ENCODE results near the gene PFDN4.
"Not testable (repeated sequence)": the region's sequence is repeated elsewhere in the genome, so short reads cannot be mapped to it uniquely, and the experiment has no call there.

The PFDN4 gene

DNA sequence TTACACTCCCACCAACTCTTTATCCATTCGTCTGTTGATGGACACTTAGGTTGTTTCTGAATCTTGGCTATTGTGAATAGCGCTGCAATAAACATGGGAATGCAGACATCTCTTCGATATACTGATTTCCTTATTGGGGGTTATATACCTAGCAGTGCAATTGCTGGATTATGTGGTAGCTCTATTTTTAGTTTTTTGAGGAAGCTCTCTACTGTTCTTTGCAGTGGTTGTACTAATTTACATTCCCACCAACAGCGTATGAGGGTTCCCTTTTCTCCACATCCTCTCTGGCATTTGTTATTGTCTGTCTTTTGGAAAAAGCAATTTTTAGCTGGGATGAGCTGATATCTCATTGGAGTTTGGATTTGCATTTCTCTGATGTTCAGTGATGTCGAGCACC lies 4.6 kb upstream of the PFDN4 start:
- DNase-seq, result no peak

- DNase-seq, result no peak
Measured at GRCh38 chr20:54204063-54204462, 3.8 kb upstream of the PFDN4 start.

GRCh38 chr20:54204481-54204880 lies 3.4 kb upstream of the PFDN4 start:
- DNase-seq, result no peak

DNA sequence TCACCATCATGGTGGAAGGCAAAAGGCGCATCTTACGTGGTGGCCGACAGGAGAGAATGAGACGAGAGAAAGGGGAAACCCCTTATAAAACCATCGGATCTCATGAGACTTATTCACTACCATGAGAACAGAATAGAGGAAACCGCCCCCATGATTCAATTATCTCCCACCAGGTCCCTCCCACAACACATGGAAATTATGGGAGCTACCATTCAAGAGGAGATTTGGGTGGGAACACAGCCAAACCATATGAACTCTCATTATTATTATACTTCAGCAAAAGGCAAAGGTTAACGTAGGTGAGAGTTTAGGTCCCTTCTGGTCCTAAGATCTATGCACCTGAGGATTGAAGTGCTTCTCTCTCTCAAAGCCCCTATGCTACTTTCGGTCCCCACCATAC lies 2.4 kb upstream of the PFDN4 start:
- no peak for DNase-seq

DNA sequence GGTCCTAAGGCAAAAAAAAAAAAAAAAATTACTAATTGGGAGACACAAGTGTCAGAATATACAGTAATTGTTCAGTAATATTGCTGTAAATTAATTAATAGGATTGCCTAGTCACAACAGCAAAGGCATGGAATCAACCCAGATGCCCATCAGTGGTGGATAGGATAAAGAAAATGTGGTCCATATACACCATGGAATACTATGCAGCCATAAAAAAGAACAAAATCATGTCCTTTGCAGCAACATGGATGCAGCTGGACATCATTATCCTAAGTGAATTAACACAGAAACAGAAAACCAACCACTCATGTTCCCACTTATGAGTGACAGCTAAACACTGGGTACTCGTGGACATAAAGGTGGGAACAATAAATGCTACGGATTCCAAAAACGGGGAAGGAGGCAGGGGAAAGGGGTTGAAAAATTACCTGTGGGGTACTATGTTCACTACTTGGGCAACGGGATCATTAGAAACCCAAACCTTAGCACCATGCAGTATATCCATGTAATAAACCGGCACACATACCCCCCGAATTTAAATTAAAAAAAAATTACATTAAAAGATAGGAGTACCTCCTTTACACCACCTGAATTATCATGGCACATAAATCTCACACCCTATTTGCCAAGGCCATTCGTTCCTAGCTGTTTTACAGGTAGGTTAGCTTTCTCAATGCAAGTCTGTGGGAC lies 689 bp upstream of the PFDN4 start:
- DNase-seq, result no peak

DNA sequence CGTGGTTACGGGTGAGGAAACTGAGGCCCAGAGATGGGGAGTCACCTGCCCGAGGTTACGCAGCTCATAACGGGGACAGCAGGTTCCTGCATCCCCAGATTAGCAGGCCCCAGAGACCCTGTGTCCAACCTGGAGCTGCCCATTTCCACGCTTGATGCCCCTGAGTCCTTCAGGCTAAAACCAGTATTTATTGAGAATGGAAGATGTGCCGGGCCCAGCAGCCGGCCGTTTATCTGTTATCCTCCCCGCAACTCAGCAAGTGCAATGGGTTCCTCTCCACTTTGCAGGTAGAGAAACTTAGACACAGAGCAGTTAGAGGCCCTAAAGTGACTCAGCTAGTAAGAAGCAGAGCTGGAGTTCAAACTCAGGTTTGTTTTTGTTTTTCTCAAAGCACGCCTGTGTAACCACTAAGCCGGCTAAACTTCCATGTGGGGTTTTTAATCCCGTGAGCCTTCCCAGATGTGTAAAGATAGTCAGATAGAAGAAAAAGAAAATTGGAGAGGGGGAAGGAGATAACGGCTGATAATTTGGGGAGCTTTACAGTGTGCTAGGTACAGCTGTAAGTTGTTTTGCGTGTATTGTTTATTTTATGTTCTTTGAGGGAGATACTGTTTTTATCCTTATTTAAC lies 775 bp downstream of the PFDN4 start:
- no peak for DNase-seq

- no peak for DNase-seq
Measured at GRCh38 chr20:54209216-54209813, 1.4 kb downstream of the PFDN4 start.

GRCh38 chr20:54212226-54212625 lies 4.3 kb downstream of the PFDN4 start:
- DNase-seq, result no peak

DNA sequence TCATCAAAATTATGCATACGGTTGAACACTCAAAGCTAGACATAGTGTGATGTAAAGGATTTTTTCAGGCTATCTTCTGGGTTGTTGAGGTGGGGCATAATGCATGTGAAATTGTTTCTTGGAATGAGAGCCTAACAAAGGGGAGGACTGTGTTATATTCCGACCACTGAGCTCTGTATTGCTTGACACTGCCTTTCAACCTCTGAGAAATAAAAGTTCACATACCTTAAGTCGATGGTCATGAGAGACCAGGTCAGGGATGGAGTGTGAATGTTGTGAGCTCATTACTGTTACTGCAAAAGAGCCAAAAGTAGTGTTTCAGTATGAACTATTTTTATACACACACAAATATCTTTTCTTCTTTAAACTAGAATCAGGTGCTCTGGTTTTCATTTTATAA lies 5.0 kb downstream of the PFDN4 start:
- DNase-seq, result no peak

DNA sequence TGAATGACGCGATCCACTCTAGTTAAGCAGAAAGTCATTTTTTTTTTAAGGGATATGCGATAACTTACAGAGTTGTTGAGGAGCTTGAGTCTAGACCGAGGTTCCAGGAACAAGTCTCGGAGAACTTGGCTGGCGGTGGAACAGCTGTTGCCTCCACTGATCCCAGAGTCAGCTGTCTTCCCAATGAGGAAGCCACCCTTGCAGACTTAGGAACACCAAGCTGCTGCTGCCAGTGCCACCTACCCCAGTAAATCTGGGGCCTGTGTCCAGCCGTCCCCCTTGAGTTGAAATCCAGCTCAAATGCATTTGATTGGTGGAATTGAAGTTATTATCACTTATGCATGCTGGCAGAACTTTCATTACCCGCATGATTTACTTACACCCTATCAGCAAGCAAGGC lies 6.7 kb downstream of the PFDN4 start:
- DNase-seq, result no peak

DNA sequence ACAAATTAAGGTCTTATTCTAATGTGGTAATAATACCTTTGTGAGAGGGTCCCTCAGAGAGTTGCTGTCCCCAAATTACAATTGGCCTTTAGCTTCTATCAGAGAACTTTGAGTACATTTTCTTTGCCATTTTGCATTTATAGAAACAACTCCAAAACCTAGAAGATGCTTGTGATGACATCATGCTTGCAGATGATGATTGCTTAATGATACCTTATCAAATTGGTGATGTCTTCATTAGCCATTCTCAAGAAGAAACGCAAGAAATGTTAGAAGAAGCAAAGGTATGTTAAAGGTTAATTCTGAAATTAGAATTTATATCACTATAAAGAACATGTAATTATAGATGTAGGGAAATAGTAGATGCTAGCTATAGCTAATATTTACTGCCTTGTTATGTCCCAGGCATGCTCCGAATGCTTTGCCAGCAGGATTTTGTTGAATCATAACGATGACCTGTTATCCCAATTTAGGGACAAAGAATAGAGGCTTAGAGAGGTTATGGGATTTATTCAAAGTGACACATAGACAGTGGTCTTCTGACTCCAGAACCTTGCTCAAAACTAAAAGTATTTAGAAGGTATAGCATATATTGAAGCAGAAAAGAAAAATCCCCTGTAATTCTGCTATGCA lies 7.4 kb downstream of the PFDN4 start:
- DNase-seq, result no peak

DNA sequence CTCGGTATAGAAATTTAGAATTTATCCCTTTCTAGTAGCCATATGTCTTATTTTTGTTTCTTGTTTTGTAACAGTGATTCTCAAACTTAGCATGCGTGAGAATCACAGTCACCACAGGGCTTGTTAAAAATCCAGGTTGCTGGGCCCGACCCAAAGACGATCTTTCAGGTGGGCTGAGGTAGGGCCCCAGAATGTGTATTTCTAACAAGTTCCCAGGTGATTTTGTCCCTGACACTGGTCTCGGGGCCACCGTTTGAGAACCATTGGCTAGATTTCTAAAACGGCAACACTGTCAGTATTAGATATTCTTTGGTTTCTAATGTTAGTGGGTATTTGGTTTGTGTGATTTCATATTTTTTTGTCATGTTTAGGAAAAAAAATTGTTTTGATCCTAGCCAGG lies 9.9 kb downstream of the PFDN4 start:
- no peak for DNase-seq

- no peak for DNase-seq
Measured at GRCh38 chr20:54218470-54218869, 10.6 kb downstream of the PFDN4 start.

DNA sequence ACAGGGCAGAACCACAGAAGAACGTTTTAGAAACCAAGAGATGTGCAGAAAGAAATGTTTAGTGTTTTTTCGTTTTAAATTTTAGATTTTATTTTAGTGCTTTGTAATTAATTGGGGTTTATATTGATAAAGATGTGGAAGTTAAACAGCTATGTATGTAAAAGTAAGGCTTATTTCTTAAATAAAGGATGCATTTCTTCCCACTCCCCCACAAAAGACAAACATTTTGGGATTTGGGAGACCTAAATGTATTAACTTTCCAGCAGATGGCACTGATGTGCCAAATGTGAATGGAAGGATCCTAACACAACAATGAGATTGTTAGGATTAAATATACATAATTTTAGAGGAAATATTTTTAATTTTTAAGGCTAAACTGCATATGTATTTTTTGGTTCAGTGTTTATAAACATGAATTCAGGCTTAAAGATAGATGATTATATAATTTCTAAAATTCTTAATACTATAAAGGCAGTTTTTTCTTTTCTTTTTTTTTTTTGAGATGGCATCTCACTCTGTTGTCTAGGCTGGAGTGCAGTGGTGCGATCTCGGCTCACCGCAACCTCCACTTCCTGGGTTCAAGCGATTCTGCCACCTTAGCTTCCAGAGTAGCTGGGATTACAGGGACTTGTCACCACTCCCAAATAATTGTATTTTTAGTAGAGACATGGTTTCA lies 12.0 kb downstream of the PFDN4 start:
- DNase-seq, result no peak

- DNase-seq, result no peak
Measured at GRCh38 chr20:54220722-54221121, 12.8 kb downstream of the PFDN4 start.

- no peak for DNase-seq
Measured at GRCh38 chr20:54221353-54221752, 13.5 kb downstream of the PFDN4 start.

- no peak for DNase-seq
Measured at GRCh38 chr20:54221996-54222890, 14.4 kb downstream of the PFDN4 start.

DNA sequence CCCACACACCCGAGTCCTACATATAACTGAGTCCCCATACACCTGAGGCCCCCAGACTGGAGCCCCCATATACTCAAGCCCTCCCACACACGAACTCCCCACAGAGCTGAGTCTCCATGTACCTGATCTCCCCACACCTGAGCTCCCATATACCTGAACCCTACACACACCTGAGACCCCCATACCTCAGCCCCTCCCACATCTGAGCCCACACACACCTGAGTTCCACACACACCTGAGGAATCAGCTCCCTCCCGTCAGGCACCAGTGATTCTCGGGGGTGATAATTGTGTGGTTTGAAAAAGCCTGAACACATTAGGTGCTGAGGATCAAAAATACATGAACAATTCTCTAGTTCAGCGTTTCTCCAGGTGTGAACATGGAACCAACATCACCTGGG lies 15.4 kb downstream of the PFDN4 start:
- no peak for DNase-seq

DNA sequence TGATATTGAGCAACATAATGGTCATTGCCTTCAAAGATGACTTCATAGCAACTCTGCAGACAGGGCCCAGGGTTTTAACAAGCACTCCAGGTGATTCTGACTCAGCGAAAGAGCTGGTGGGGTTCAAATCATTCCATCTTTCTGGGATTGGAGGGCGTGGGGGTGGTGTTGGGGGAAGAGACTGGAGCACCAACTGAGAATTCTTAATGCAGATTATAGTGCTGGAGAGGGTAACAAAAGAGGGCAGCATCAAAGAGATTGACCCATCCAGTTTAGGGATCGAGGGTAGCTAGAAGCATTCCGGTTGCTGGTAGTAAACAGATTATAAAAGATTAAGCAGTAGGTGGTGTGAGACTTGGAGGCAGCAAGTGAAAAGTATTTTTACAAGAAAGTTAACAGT lies 15.9 kb downstream of the PFDN4 start:
- no peak for DNase-seq

DNA sequence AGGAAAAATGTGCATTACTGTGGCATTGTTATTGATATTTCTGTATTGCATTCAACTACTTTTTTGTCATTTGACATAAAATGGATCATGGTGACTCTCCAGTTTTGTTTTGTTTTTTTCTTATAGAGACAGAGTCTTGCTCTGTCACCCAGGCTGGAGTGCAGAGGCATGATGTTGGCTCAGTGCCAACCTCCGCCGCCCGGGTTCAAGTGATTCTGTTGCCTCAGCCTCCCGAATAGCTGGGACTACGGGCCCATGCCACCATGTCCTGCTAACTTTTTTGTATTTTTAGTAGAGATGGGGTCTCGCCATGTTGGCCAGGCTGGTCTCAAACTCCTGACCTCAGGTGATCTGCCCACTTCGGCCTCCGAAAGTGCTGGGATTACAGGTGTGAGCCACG lies 16.8 kb downstream of the PFDN4 start:
- not testable (repeated sequence) for DNase-seq

DNA sequence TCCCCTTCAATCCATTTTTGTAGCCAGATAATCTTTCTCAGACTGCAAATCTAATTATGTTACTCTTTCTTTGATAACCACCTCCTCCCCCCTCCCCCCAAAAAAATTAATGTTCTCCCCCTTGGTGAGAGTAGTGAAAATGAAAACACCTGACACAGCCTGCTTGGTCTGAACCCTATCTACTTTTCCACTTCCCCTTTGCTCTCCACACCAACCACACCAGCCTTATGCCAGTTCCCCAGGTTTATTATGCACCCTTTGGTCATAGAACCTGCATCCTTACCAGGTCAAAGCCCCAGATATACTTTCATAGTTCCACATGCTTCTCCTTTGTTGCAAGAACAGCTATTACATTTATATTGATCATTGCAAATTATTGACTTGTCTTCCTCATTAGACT lies 19.4 kb downstream of the PFDN4 start:
- no peak for DNase-seq

DNA sequence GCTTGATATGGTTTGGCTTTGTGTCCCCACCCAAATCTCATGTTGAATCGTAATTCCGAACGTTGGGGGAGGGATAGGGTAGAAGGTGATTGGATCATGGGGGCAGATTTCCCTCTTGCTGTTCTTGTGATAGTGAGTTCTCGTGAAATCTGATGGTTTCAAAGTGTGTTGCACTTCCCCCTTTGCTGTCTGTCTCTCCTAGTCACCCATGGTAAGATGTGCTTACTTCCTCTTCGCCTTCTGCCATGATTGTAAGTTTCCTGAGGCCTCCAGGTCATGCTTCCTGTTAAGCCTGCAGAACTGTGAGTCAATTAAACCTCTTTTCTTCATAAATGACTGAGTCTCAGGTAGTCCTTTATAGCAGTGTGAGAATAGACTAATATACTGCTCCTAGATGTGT lies 19.9 kb downstream of the PFDN4 start:
- no peak for DNase-seq

GRCh38 chr20:54228841-54229240 lies 21.0 kb downstream of the PFDN4 start:
- DNase-seq, result no peak

All from SHP77 treated with DMSO at 0.1 percent for 48 hours (cell line).